ENCODE data around the gene SNX30.

Gene SNX30

DNA sequence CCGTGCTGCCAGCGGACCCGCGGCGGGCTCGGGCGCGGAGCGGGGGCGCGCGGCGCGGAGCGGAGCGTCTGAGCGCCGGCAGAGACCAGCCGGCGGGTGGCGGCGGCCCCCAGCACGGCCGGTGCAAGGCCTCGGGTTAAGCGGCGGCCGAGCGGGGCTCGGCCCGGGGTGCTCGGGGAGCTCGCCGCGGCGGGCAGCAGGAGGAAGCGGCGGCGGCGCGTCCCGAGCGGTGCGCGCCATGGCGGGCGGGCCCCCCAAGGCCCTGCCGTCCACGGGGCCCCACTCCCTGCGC, 150 bp downstream of the SNX30 start:
- Histone ChIP-seq H3K4me1 (ENCODE audit: control insufficient read depth in 5 of 5, insufficient read depth in 5 of 5, low read length in 5 of 5) (peaks cover 5 to 61% (median 51%) of the 10 kb centered on the region in 5 donors), H3K9me3 (ENCODE audit: control insufficient read depth in 5 of 5, low read length in 5 of 5) (no peaks in the 10 kb centered on the region), H3K27ac (ENCODE audit: low read depth, low read length) (peak overlapping the region; percentile 40), H3K36me3 (ENCODE audit: control insufficient read depth in 5 of 5, insufficient read depth in 5 of 5, low read length in 5 of 5) (no peaks in the 10 kb centered on the region), H3K27me3 (ENCODE audit: control insufficient read depth in 5 of 5, insufficient read depth in 4 of 5, low read length in 5 of 5) (no peaks in the 10 kb centered on the region), H3K9ac (ENCODE audit: low read length in 5 of 5) (peak overlapping the region in 4 of 5 donors; percentile 67 to 88 (median 78)), H3K4me3 (ENCODE audit: low read depth in 1 of 5, low read length in 5 of 5) (peak overlapping the region in 4 of 5 donors; percentile 74 to 90 (median 88))

- no peaks in the 10 kb centered on the region for H3K9me3 ChIP-seq (ENCODE audit: control insufficient read depth in 5 of 5, low read length in 5 of 5)
- H3K4me1 ChIP-seq (ENCODE audit: control insufficient read depth in 5 of 5, insufficient read depth in 5 of 5, low read length in 5 of 5): peaks cover 5 to 61% (median 56%) of the 10 kb centered on the region in 5 donors
- peak overlapping the region; percentile 67 to 88 (median 75) for H3K9ac ChIP-seq (ENCODE audit: low read length in 5 of 5)
- H3K36me3 ChIP-seq (ENCODE audit: control insufficient read depth in 5 of 5, insufficient read depth in 5 of 5, low read length in 5 of 5): no peaks in the 10 kb centered on the region
- H3K27me3 ChIP-seq (ENCODE audit: control insufficient read depth in 5 of 5, insufficient read depth in 4 of 5, low read length in 5 of 5): no peaks in the 10 kb centered on the region
- peak overlapping the region; percentile 40 for H3K27ac ChIP-seq (ENCODE audit: low read depth, low read length)
- peak overlapping the region; percentile 74 to 90 (median 89) for H3K4me3 ChIP-seq (ENCODE audit: low read depth in 1 of 5, low read length in 5 of 5)
Observed at GRCh38 chr9:112751056-112751795, 666 bp downstream of the SNX30 start.

DNA sequence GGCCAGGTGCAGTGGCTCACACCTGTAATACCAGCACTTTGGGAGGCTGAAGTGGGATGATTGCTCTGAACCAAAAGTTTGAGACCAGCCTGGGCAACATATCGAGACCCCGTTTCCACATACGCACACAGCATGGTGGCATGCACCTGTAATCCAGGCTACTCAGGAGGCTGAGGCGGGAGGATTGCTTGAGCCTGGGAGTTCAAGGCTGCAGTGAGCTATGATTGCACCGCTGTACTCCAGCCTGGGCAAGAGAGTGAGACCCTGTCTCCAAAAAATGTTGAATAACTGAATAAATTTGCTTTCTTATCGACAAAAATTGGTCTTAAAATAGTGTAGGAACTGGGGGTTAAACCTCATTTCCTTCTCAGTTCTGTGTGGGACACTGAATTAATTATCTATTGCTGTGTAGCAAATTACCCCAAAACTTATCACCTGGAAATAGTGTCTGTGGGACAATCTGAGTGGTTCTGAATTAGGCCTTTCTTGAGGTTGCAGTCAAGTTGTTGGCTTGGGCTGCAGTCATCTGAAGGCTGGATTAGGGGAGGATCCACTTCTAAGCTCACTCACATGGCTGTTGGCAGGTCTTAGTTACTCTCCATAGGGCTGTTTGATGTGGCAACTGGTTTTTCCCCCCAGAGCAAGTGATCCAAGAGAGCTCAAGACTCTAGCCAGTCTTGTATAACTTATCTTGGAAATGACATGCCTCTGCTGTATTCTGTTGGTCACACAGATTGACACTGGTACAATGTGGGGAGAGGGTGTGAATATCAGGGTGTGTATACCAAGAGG, 2.0 kb downstream of the SNX30 start:
- peak overlapping the region in 4 of 5 donors; percentile 74 to 90 (median 88) for H3K4me3 ChIP-seq (ENCODE audit: low read depth in 1 of 5, low read length in 5 of 5)
- no peaks in the 10 kb centered on the region for H3K9me3 ChIP-seq (ENCODE audit: control insufficient read depth in 5 of 5, low read length in 5 of 5)
- no peaks in the 10 kb centered on the region for H3K36me3 ChIP-seq (ENCODE audit: control insufficient read depth in 5 of 5, insufficient read depth in 5 of 5, low read length in 5 of 5)
- H3K4me1 ChIP-seq (ENCODE audit: control insufficient read depth in 5 of 5, insufficient read depth in 5 of 5, low read length in 5 of 5): peaks cover 5 to 61% (median 57%) of the 10 kb centered on the region in 5 donors
- peak overlapping the region in 1 of 5 donors; percentile 84 for H3K9ac ChIP-seq (ENCODE audit: low read length in 5 of 5)
- no peaks in the 10 kb centered on the region for H3K27me3 ChIP-seq (ENCODE audit: control insufficient read depth in 5 of 5, insufficient read depth in 4 of 5, low read length in 5 of 5)
- H3K27ac ChIP-seq (ENCODE audit: low read depth, low read length): no peak overlapping the region

DNA sequence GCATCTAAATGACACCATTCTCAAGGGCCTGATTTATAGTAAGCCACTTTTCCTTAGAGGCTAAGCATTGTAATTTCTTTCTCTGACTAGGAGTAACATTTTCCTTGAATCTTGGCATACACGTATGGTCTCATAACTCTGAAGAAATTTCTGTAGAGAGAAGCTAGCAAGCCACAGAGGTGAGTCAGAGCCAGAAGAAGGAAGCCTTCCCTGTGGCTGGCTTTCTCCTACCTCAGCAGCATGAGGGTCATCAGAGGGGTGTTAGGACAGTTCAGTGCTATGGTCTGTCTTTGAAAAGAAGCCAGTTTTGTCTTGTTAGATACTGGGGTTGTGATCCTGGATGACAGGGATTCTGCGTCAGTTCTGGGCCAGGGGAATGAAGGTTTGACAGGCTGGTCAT, 3.2 kb downstream of the SNX30 start:
- Histone ChIP-seq H3K27me3 (ENCODE audit: control insufficient read depth in 5 of 5, insufficient read depth in 4 of 5, low read length in 5 of 5) (no peaks in the 10 kb centered on the region), H3K9ac (ENCODE audit: low read length in 5 of 5) (no peak overlapping the region), H3K4me3 (ENCODE audit: low read depth in 1 of 5, low read length in 5 of 5) (no peak overlapping the region), H3K36me3 (ENCODE audit: control insufficient read depth in 5 of 5, insufficient read depth in 5 of 5, low read length in 5 of 5) (no peaks in the 10 kb centered on the region), H3K27ac (ENCODE audit: low read depth, low read length) (no peak overlapping the region), H3K4me1 (ENCODE audit: control insufficient read depth in 5 of 5, insufficient read depth in 5 of 5, low read length in 5 of 5) (peaks cover 5 to 61% (median 57%) of the 10 kb centered on the region in 5 donors), H3K9me3 (ENCODE audit: control insufficient read depth in 5 of 5, low read length in 5 of 5) (no peaks in the 10 kb centered on the region)

GRCh38 chr9:112754578-112754977, 4.0 kb downstream of the SNX30 start:
- Histone ChIP-seq H3K27me3 (ENCODE audit: control insufficient read depth in 5 of 5, insufficient read depth in 4 of 5, low read length in 5 of 5) (no peaks in the 10 kb centered on the region), H3K36me3 (ENCODE audit: control insufficient read depth in 5 of 5, insufficient read depth in 5 of 5, low read length in 5 of 5) (no peaks in the 10 kb centered on the region), H3K4me3 (ENCODE audit: low read depth in 1 of 5, low read length in 5 of 5) (no peak overlapping the region), H3K9ac (ENCODE audit: low read length in 5 of 5) (peak overlapping the region in 1 of 5 donors; percentile 20), H3K4me1 (ENCODE audit: control insufficient read depth in 5 of 5, insufficient read depth in 5 of 5, low read length in 5 of 5) (peaks cover 5 to 57% (median 54%) of the 10 kb centered on the region in 5 donors), H3K27ac (ENCODE audit: low read depth, low read length) (no peak overlapping the region), H3K9me3 (ENCODE audit: control insufficient read depth in 5 of 5, low read length in 5 of 5) (no peaks in the 10 kb centered on the region)

- H3K27me3 ChIP-seq (ENCODE audit: control insufficient read depth in 5 of 5, insufficient read depth in 4 of 5, low read length in 5 of 5): no peaks in the 10 kb centered on the region
- H3K36me3 ChIP-seq (ENCODE audit: control insufficient read depth in 5 of 5, insufficient read depth in 5 of 5, low read length in 5 of 5): no peaks in the 10 kb centered on the region
- H3K9me3 ChIP-seq (ENCODE audit: control insufficient read depth in 5 of 5, low read length in 5 of 5): no peaks in the 10 kb centered on the region
- H3K27ac ChIP-seq (ENCODE audit: low read depth, low read length): peak overlapping the region; percentile 38
- H3K4me1 ChIP-seq (ENCODE audit: control insufficient read depth in 5 of 5, insufficient read depth in 5 of 5, low read length in 5 of 5): peaks cover 2 to 53% (median 50%) of the 10 kb centered on the region in 5 donors
- H3K9ac ChIP-seq (ENCODE audit: low read length in 5 of 5): peak overlapping the region in 1 of 5 donors; percentile 20
- H3K4me3 ChIP-seq (ENCODE audit: low read depth in 1 of 5, low read length in 5 of 5): no peak overlapping the region
Observed at GRCh38 chr9:112755016-112755427, 4.5 kb downstream of the SNX30 start.

GRCh38 chr9:112755675-112756074, 5.1 kb downstream of the SNX30 start:
- Histone ChIP-seq H3K4me1 (ENCODE audit: control insufficient read depth in 5 of 5, insufficient read depth in 5 of 5, low read length in 5 of 5) (peaks cover 2 to 49% (median 47%) of the 10 kb centered on the region in 5 donors), H3K4me3 (ENCODE audit: low read depth in 1 of 5, low read length in 5 of 5) (no peak overlapping the region), H3K27me3 (ENCODE audit: control insufficient read depth in 5 of 5, insufficient read depth in 4 of 5, low read length in 5 of 5) (no peaks in the 10 kb centered on the region), H3K27ac (ENCODE audit: low read depth, low read length) (no peak overlapping the region), H3K9me3 (ENCODE audit: control insufficient read depth in 5 of 5, low read length in 5 of 5) (no peaks in the 10 kb centered on the region), H3K36me3 (ENCODE audit: control insufficient read depth in 5 of 5, insufficient read depth in 5 of 5, low read length in 5 of 5) (no peaks in the 10 kb centered on the region), H3K9ac (ENCODE audit: low read length in 5 of 5) (no peak overlapping the region)

DNA sequence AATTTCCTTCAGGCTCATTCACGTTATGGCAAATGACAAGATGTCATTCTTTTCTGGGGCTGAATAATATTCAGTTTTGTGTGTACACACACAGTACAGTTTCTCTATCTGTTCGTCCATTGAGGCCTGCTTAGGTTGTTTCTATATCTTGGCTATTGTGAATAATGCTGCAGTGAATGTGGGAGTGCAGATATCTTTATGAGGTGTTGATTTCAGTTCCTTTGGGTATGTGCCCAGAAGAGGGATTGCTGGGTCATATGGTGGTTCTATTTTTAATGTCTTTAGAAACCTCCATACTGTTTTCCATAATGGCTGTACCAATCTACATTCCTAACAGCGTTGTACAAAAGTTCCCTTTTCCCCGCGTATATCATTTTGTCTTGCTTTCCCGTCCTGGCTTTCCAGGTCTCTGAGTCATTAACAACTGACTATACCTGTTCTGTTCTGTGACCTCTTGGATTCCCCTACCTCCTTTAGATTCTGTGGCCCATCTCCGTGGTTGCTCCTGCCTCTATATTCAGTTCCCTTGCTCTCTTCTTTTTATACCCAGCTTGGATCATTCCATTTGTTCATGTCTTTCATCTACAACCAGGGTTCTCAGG, 6.8 kb downstream of the SNX30 start:
- Histone ChIP-seq H3K9ac (ENCODE audit: low read length in 5 of 5) (no peak overlapping the region), H3K4me3 (ENCODE audit: low read depth in 1 of 5, low read length in 5 of 5) (no peak overlapping the region), H3K27ac (ENCODE audit: low read depth, low read length) (no peak overlapping the region), H3K4me1 (ENCODE audit: control insufficient read depth in 5 of 5, insufficient read depth in 5 of 5, low read length in 5 of 5) (peaks cover 0 to 36% (median 32%) of the 10 kb centered on the region in 5 donors), H3K36me3 (ENCODE audit: control insufficient read depth in 5 of 5, insufficient read depth in 5 of 5, low read length in 5 of 5) (no peaks in the 10 kb centered on the region), H3K9me3 (ENCODE audit: control insufficient read depth in 5 of 5, low read length in 5 of 5) (no peaks in the 10 kb centered on the region), H3K27me3 (ENCODE audit: control insufficient read depth in 5 of 5, insufficient read depth in 4 of 5, low read length in 5 of 5) (no peaks in the 10 kb centered on the region)

DNA sequence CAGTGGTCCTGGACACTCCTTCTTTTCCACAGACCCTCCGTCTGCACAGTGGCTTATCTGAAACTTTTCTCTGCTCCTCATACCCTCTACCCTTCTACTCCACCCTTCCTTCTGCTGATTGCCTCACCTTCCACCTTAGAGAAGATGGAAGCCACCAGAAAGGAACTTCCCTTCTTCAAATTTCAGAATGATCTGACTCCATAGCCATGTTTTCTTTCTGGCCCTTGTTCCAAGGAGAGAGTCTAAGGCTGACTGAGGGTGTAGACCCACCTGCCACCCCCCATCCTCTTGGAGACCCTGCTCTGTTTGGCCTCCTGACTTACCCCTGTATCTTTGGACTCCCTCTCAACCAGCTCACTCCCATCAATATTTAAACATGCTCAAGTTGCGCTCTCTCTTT, 7.4 kb downstream of the SNX30 start:
- H3K4me1 ChIP-seq (ENCODE audit: control insufficient read depth in 5 of 5, insufficient read depth in 5 of 5, low read length in 5 of 5): peaks cover 0 to 31% (median 27%) of the 10 kb centered on the region in 5 donors
- no peak overlapping the region for H3K27ac ChIP-seq (ENCODE audit: low read depth, low read length)
- H3K36me3 ChIP-seq (ENCODE audit: control insufficient read depth in 5 of 5, insufficient read depth in 5 of 5, low read length in 5 of 5): no peaks in the 10 kb centered on the region
- no peak overlapping the region for H3K4me3 ChIP-seq (ENCODE audit: low read depth in 1 of 5, low read length in 5 of 5)
- no peaks in the 10 kb centered on the region for H3K27me3 ChIP-seq (ENCODE audit: control insufficient read depth in 5 of 5, insufficient read depth in 4 of 5, low read length in 5 of 5)
- H3K9ac ChIP-seq (ENCODE audit: low read length in 5 of 5): no peak overlapping the region
- no peaks in the 10 kb centered on the region for H3K9me3 ChIP-seq (ENCODE audit: control insufficient read depth in 5 of 5, low read length in 5 of 5)

DNA sequence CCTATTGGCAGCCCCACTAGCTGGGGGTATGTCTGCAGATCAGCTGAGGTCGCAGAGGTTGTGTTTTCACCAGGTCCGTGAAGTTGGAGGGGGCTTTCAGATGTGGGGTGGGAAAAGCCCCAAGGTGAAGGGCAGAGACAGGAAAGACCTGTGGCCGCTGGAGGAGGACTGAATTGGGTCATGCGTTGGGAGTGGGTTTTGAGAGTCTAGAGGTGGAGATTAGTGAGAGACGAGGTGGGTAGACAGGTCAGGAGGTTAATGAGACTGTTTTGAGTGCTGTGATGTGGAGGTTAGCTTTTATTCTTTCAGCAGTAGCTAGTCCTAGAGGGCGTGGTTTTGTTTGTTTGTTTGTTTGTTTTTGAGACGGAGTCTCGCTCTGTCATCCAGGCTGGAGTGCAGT, 10.3 kb downstream of the SNX30 start:
- Histone ChIP-seq H3K27me3 (ENCODE audit: control insufficient read depth in 5 of 5, insufficient read depth in 4 of 5, low read length in 5 of 5) (no peaks in the 10 kb centered on the region), H3K9me3 (ENCODE audit: control insufficient read depth in 5 of 5, low read length in 5 of 5) (no peaks in the 10 kb centered on the region), H3K4me1 (ENCODE audit: control insufficient read depth in 5 of 5, insufficient read depth in 5 of 5, low read length in 5 of 5) (peaks cover 0 to 11% (median 3%) of the 10 kb centered on the region in 5 donors), H3K4me3 (ENCODE audit: low read depth in 1 of 5, low read length in 5 of 5) (no peak overlapping the region), H3K9ac (ENCODE audit: low read length in 5 of 5) (no peak overlapping the region), H3K27ac (ENCODE audit: low read depth, low read length) (no peak overlapping the region), H3K36me3 (ENCODE audit: control insufficient read depth in 5 of 5, insufficient read depth in 5 of 5, low read length in 5 of 5) (no peaks in the 10 kb centered on the region)

All from subcutaneous abdominal adipose tissue (tissue), 5 donors.